ENCODE results near the gene CPXM2. TPM values are rescaled to one million over a fixed set of nuclear protein-coding genes. Genes with fewer than 3 reads are reported as not detected.

Gene CPXM2
- polyA plus RNA-seq, 1 donor (not counting 4 experiments of a cell fraction or from before 2014, with no cell fraction given): 0.03 TPM

DNA sequence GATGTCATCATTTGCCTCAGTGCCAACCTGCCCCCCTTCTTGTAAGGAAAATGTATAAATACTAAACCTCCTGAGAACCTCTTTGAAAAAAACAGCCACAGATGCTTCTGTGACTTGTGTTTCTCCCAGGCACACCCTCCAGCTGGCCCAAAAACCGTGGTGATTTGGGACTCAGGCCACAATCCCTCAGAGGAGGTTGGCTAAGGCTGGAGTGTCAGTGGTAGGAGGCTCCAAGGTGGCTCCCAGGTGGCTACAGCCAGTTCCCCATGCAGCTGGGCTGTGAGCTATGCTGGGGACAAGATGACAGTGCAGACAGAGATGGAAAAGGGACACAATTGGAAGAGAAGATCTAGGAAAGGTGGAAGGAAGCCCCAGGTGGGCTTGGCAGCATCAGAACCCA lies 104.7 kb downstream of the CPXM2 start:
- Histone ChIP-seq H3K4me3 (ENCODE audit: control insufficient read depth in 2 of 3, extremely low read depth in 1 of 3, insufficient read depth in 2 of 3, low read depth in 1 of 3, low read length in 3 of 3) (no peak overlapping the region), H3K27me3 (ENCODE audit: control insufficient read depth, extremely low read depth, insufficient read depth, low read length) (peaks cover 9% of the 10 kb centered on the region), H3K79me2 (ENCODE audit: control insufficient read depth, insufficient read depth, low read length) (no peaks in the 10 kb centered on the region), H4K20me1 (ENCODE audit: control insufficient read depth, extremely low read depth, insufficient read depth, low read length) (no peaks in the 10 kb centered on the region), H3K9me1 (ENCODE audit: control insufficient read depth, extremely low read depth, insufficient read depth, low read length) (no peaks in the 10 kb centered on the region), H3K9me3 (ENCODE audit: control insufficient read depth, low read depth, low read length) (peaks cover 3% of the 10 kb centered on the region), H3K27ac (ENCODE audit: control insufficient read depth, insufficient read depth, low read length) (no peak overlapping the region), H3K4me2 (ENCODE audit: control insufficient read depth, extremely low read depth, insufficient read depth, low read depth, low read length) (no peak overlapping the region), H3K9ac (ENCODE audit: control insufficient read depth, extremely low read depth, insufficient read depth, low read length) (no peak overlapping the region), H2AFZ (ENCODE audit: control insufficient read depth, low read length) (no peak overlapping the region), H3K36me3 (ENCODE audit: control insufficient read depth in 2 of 2, extremely low read depth in 1 of 2, insufficient read depth in 2 of 2, low read length in 2 of 2) (no peaks in the 10 kb centered on the region), H3K4me1 (ENCODE audit: control insufficient read depth, extremely low read depth, insufficient read depth, low read length) (no peaks in the 10 kb centered on the region)
- TF ChIP-seq, protein P1, sequence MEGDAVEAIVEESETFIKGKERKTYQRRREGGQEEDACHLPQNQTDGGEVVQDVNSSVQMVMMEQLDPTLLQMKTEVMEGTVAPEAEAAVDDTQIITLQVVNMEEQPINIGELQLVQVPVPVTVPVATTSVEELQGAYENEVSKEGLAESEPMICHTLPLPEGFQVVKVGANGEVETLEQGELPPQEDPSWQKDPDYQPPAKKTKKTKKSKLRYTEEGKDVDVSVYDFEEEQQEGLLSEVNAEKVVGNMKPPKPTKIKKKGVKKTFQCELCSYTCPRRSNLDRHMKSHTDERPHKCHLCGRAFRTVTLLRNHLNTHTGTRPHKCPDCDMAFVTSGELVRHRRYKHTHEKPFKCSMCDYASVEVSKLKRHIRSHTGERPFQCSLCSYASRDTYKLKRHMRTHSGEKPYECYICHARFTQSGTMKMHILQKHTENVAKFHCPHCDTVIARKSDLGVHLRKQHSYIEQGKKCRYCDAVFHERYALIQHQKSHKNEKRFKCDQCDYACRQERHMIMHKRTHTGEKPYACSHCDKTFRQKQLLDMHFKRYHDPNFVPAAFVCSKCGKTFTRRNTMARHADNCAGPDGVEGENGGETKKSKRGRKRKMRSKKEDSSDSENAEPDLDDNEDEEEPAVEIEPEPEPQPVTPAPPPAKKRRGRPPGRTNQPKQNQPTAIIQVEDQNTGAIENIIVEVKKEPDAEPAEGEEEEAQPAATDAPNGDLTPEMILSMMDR (optimal IDR thresholded peaks at IDR 0.05 in 1 of 3, IDR thresholded peaks at IDR 0.05 in 1 of 3, conservative IDR thresholded peaks at IDR 0.05 in 1 of 3; ENCODE audit: extremely low read depth in 1 of 3, insufficient read depth in 2 of 3, low read length in 3 of 3): no peak
- TF ChIP-seq EZH2 (IDR thresholded peaks at IDR 0.05; ENCODE audit: low read length): no peak
- no peak for FAIRE-seq
- dilution Hi-C loops (cut with MboI; ENCODE audit: extremely low pct_ligation_motif_present, low sequenced_read_pairs): no loop called here
- no peak for DNase-seq (ENCODE audit: low read depth, low spot score)

DNA sequence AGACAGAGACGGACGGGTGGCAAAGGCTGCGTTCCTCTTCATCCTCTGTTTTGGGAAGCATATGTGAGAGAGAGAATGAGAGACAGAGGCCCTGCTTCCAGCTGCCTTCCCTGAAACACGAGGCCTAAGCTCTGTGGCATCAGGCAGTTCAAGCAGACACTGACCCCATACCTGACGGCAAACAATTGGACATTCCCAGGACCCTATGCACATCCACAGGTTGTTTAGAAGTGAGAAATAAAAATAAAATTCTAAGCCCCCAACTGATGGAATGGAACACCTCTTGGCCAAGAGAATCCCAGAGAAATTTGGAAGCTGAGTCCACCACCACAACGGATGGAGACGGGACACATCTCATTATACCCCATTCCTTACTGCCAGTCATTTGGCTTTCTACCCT lies 105.3 kb downstream of the CPXM2 start:
- TF ChIP-seq EZH2 (IDR thresholded peaks at IDR 0.05; ENCODE audit: low read length): no peak
- TF ChIP-seq, protein P1 (optimal IDR thresholded peaks at IDR 0.05 in 1 of 3, IDR thresholded peaks at IDR 0.05 in 1 of 3, conservative IDR thresholded peaks at IDR 0.05 in 1 of 3; ENCODE audit: extremely low read depth in 1 of 3, insufficient read depth in 2 of 3, low read length in 3 of 3): no peak
- H3K4me2 ChIP-seq (ENCODE audit: control insufficient read depth, extremely low read depth, insufficient read depth, low read depth, low read length): no peak overlapping the region
- peaks cover 9% of the 10 kb centered on the region for H3K27me3 ChIP-seq (ENCODE audit: control insufficient read depth, extremely low read depth, insufficient read depth, low read length)
- dilution Hi-C loops (cut with MboI; ENCODE audit: extremely low pct_ligation_motif_present, low sequenced_read_pairs): no loop called here
- H3K4me3 ChIP-seq (ENCODE audit: control insufficient read depth in 2 of 3, extremely low read depth in 1 of 3, insufficient read depth in 2 of 3, low read depth in 1 of 3, low read length in 3 of 3): no peak overlapping the region
- H2AFZ ChIP-seq (ENCODE audit: control insufficient read depth, low read length): no peak overlapping the region
- no peaks in the 10 kb centered on the region for H3K79me2 ChIP-seq (ENCODE audit: control insufficient read depth, insufficient read depth, low read length)
- peaks cover 3% of the 10 kb centered on the region for H3K9me3 ChIP-seq (ENCODE audit: control insufficient read depth, low read depth, low read length)
- H4K20me1 ChIP-seq (ENCODE audit: control insufficient read depth, extremely low read depth, insufficient read depth, low read length): no peaks in the 10 kb centered on the region
- no peaks in the 10 kb centered on the region for H3K4me1 ChIP-seq (ENCODE audit: control insufficient read depth, extremely low read depth, insufficient read depth, low read length)
- H3K27ac ChIP-seq (ENCODE audit: control insufficient read depth, insufficient read depth, low read length): no peak overlapping the region
- no peak for FAIRE-seq
- no peak overlapping the region for H3K9ac ChIP-seq (ENCODE audit: control insufficient read depth, extremely low read depth, insufficient read depth, low read length)
- no peak for DNase-seq (ENCODE audit: low read depth, low spot score)
- H3K9me1 ChIP-seq (ENCODE audit: control insufficient read depth, extremely low read depth, insufficient read depth, low read length): no peaks in the 10 kb centered on the region
- no peaks in the 10 kb centered on the region for H3K36me3 ChIP-seq (ENCODE audit: control insufficient read depth in 2 of 2, extremely low read depth in 1 of 2, insufficient read depth in 2 of 2, low read length in 2 of 2)
